ENCODE measurements around the gene CDC42EP2. TPM values are rescaled to one million over a fixed set of nuclear protein-coding genes. Genes with fewer than 3 reads are reported as not detected.

CDC42EP2 gene
- total RNA-seq, 2 experiments from 2014 or later: 0.91 to 0.93 TPM

DNA sequence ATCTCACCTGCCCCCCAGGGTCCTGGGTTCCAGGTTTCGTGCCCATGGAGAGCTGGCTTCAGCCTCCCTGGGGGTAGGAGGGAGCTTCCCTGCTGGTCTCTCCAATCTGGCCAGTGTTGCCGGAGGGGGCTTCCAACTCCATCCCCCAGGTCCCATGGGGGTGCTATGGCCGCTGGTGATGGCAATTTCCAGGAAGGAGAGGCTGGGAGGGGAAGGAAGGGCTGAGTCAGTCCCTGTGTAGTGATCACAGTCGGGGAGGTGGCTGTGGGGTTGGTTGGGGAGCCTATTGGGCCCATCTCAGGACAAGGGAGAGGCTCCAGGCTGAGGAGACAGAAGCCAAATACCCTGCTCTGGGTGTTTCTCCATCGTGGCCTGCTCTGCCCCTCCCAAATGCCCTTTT, 5.7 kb upstream of the CDC42EP2 start:
- Mint-ChIP-seq H3K27ac (no peak overlapping the region), H3K9me3 (ENCODE audit: low read depth) (no peaks in the 10 kb centered on the region), H3K36me3 (ENCODE audit: low read depth) (peaks cover under 1% of the 10 kb centered on the region), H3K4me3 (no peak overlapping the region), H3K4me1 (peaks cover 5% of the 10 kb centered on the region), H3K27me3 (peaks cover 5% of the 10 kb centered on the region)
- no peak for ATAC-seq
- ChIA-PET POLR2A (no interaction called here), CTCF (interaction anchor here (0.6 to 1.3 kb wide), 4 partner anchors 15 to 541 kb away, joined by 3 read pairs; no protein-coding TSS in a partner anchor)
- intact Hi-C loops (cut with DNase I, micrococcal nuclease): no loop called here
- DNase-seq: no peak

DNA sequence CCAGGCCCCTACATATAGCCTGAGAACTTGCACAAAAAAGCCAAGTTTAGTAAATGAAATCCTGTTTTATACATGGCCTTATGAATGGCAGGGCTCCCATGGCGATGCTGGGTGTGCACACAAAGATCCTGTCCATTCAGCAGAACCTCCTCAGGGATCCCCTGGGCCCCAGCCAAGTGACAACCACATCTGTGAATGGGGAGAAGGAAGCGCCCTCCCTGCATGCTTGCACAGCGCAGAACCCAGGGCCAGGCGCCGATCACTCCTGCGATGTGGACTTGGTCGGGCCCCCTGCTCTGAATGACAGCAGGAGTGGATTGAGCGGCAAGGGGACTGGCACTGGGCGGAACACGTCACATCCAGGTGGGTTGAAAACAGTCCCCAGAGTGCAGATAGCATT, 4.5 kb upstream of the CDC42EP2 start:
- Mint-ChIP-seq H3K27ac (no peak overlapping the region), H3K36me3 (ENCODE audit: low read depth) (no peaks in the 10 kb centered on the region), H3K4me3 (no peak overlapping the region), H3K4me1 (peaks cover 8% of the 10 kb centered on the region), H3K27me3 (peaks cover 5% of the 10 kb centered on the region), H3K9me3 (ENCODE audit: low read depth) (no peaks in the 10 kb centered on the region)
- ATAC-seq: no peak
- DNase-seq: no peak
- intact Hi-C loops (cut with DNase I, micrococcal nuclease): loop anchor here in 1 of 2 experiments (5.0 kb wide), 1 partner anchor 103 kb away; no protein-coding TSS in a partner anchor
- POLR2A ChIA-PET: no interaction called here
- CTCF ChIA-PET: interaction anchor here (0.7 to 1.3 kb wide), 4 partner anchors 10 to 20 kb away, joined by 3 to 6 read pairs (median 5); no protein-coding TSS in a partner anchor

DNA sequence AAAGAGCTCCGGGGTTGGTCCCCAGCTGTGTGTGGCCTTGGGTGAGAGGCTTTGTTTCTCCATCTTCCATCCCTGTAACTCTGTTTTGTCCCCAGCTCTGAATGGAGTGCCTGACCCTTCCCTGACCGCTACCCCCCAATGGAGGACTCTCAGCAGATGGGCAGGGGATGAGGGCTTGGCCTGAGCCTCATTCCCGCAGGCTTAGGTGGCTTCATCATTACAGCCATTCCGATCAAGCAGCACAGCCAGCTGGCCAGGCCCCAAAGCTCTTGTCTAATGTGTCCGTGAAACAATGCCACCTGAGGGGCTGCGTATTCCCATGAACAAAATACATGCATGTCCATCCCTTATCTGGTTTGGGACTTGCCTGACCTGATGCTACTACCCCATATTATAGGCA, 3.9 kb upstream of the CDC42EP2 start:
- H3K27me3 Mint-ChIP-seq: peaks cover 5% of the 10 kb centered on the region
- ChIA-PET POLR2A (no interaction called here), CTCF (interaction anchor here (0.7 to 1.1 kb wide), 5 partner anchors 11 to 105 kb away, joined by 3 to 6 read pairs (median 4); no protein-coding TSS in a partner anchor)
- no peaks in the 10 kb centered on the region for H3K9me3 Mint-ChIP-seq (ENCODE audit: low read depth)
- no peak overlapping the region for H3K4me3 Mint-ChIP-seq
- no peaks in the 10 kb centered on the region for H3K36me3 Mint-ChIP-seq (ENCODE audit: low read depth)
- H3K27ac Mint-ChIP-seq: no peak overlapping the region
- no peak for DNase-seq
- peaks cover 9% of the 10 kb centered on the region for H3K4me1 Mint-ChIP-seq
- intact Hi-C loops (cut with DNase I, micrococcal nuclease): loop anchor here in 1 of 2 experiments (5.0 kb wide), 1 partner anchor 103 kb away; no protein-coding TSS in a partner anchor
- no peak for ATAC-seq

DNA sequence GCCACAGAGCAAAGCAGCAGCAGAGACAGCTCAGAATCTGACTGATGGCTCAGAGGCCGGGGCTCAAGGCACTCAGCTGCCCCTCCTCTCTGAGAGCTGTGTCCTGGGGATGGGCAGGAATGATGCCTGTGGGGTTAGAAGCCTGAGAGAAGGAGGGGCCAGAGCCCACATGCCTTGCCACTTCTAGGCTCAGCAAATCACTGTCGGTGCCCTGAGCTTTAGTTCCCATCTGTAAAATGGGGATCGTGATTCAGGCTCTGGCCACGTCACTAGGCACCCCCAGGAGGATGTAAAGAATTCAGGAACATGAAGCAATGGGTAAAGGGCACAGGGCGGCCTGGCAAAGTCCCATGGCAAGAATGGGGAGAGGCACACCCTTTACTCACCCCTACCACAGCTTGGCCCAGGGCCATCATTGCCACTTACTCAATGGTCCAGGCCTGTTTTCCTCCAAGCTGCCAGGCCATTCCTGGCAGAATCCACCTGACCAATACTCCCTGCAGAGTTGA, 3.4 kb upstream of the CDC42EP2 start:
- Mint-ChIP-seq H3K4me1 (peaks cover 11% of the 10 kb centered on the region), H3K9me3 (ENCODE audit: low read depth) (no peaks in the 10 kb centered on the region), H3K36me3 (ENCODE audit: low read depth) (no peaks in the 10 kb centered on the region), H3K27ac (no peak overlapping the region), H3K4me3 (no peak overlapping the region), H3K27me3 (peaks cover 5% of the 10 kb centered on the region)
- intact Hi-C loops (cut with DNase I, micrococcal nuclease): loop anchor here in 1 of 2 experiments (5.0 kb wide), 1 partner anchor 104 kb away; no protein-coding TSS in a partner anchor
- CTCF ChIA-PET: interaction anchor here (0.7 to 1.1 kb wide), 5 partner anchors 11 to 105 kb away, joined by 3 to 6 read pairs (median 4); no protein-coding TSS in a partner anchor
- POLR2A ChIA-PET: no interaction called here
- DNase-seq: no peak
- ATAC-seq: no peak

DNA sequence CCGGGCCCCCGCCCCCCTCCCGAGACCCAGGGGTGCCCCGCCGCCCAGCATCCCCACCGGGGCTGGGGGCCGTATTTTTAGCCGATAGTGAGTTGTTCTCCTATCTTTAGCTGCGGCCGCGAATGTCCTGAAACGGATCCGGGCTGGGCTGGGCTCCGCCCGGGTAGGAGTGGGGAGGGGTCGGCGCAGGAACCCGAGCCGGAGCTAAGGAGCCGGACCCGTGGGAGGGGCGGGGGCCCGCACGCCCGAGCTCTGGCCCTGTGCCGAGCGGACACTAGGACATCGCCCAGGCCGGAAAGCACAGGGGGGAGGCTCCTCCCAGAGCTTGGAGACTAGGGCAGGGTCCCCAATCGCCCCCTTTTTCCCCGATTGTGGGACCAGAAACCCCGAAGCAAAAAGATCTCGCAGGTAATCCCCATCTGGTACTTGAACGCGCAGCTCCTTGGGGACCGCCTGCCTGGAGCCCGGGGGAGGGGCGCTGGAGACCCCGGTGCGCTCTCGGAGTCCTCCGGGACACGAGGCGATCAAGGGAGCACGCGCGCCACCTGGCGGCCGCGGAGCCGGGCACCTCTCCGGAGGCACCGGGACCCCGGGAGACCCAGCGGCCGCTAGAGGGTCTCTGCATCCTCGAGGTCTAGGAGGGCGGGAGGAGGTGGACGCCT, 669 bp downstream of the CDC42EP2 start:
- Mint-ChIP-seq H3K4me1 (peaks cover 11% of the 10 kb centered on the region), H3K9me3 (ENCODE audit: low read depth) (no peaks in the 10 kb centered on the region), H3K27me3 (peaks cover 5% of the 10 kb centered on the region), H3K36me3 (ENCODE audit: low read depth) (no peaks in the 10 kb centered on the region), H3K27ac (no peak overlapping the region), H3K4me3 (peak overlapping the region; percentile 73)
- ChIA-PET CTCF (interaction anchor here (0.6 to 4.3 kb wide), 31 partner anchors 10 to 641 kb away, joined by 3 to 87 read pairs (median 5); partner anchors contain the start of genes DPF2 and POLA2), POLR2A (interaction anchor here (1.0 to 1.4 kb wide), 5 partner anchors 15 to 193 kb away, joined by 3 to 6 read pairs (median 5); partner anchors contain the start of genes FAU, MRPL49 and POLA2)
- DNase-seq (peak; percentile 91), ATAC-seq (peak; percentile 67)
- intact Hi-C loops (cut with DNase I, micrococcal nuclease): loop anchor here (1.0 to 5.0 kb wide), 10 partner anchors 18 to 303 kb away; partner anchors contain the start of genes ARL2 (in 1 of the 2), DPF2 (in 1 of the 2), POLA2 (in 1 of the 2) and SYVN1 (in 1 of the 2)

DNA sequence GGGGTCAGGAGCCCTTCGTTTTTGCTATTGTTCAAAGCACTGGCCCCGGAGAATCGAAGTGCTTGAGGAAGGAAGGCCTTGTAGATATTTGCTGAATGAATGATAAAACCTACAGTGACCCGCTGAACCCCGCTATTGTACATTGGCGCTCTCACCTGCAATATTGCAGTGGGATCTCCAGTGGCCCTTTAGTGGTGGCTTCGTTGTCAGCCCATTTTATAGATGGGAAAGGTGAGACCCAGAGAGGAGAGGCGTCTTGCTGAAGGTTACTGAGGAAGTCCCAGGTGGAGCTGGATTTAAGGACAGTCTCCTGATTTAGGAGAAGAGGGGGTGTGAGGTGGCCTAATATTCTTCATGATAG, 1.2 kb downstream of the CDC42EP2 start:
- ChIA-PET POLR2A (interaction anchor here (1.2 to 1.4 kb wide), 3 partner anchors 14 to 54 kb away, joined by 5 to 6 read pairs (median 5); partner anchors contain the start of gene POLA2), CTCF (interaction anchor here (0.6 to 4.3 kb wide), 33 partner anchors 10 to 463 kb away, joined by 3 to 87 read pairs (median 5); partner anchors contain the start of genes DPF2 and POLA2)
- ATAC-seq (no peak), DNase-seq (no peak)
- Mint-ChIP-seq H3K9me3 (ENCODE audit: low read depth) (no peaks in the 10 kb centered on the region), H3K27ac (no peak overlapping the region), H3K27me3 (peaks cover 5% of the 10 kb centered on the region), H3K4me3 (peak overlapping the region; percentile 73), H3K36me3 (ENCODE audit: low read depth) (no peaks in the 10 kb centered on the region), H3K4me1 (peaks cover 11% of the 10 kb centered on the region)
- intact Hi-C loops (cut with DNase I, micrococcal nuclease): loop anchor here (1.0 to 5.0 kb wide), 10 partner anchors 17 to 304 kb away; partner anchors contain the start of genes ARL2 (in 1 of the 2), DPF2 (in 1 of the 2), POLA2 (in 1 of the 2) and SYVN1 (in 1 of the 2)

DNA sequence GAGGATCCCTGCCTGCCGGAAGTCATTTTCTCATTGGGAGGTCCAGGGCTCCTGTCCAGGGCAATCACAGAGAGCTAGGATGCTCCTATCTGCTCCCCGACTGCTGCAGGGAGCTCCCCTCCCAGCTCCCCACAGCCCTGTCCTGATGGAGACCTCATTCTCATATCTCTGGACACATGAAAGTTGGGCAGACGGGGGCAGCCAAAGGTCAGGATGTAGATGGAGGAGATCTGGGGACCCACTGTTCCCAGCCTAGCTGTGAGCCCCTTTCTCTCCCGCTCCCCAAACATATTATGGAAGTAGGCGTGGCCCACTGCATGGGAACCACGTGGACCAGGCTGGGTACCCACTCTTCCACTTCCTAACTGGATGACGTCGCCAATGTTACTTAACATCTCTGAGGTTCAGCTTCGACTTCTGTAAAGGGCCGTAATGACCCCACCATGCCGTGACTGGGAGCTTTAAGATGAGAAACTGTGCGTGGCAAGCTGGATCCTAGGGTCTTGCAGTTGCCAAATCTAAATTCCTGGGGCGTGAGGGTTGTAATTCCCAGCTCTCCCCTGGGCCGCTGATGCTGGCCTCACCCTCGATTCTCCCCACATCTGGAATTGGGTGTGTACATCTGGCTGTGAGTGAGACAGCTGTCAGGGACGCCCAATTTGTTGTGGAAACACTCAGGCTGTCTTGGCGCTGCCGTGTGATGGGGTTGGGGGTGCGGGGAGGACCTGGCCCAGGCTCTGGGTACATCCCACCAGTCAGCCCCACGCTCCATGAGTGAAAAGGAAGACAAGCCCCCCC, 1.8 kb downstream of the CDC42EP2 start:
- peaks cover 5% of the 10 kb centered on the region for H3K27me3 Mint-ChIP-seq
- H3K27ac Mint-ChIP-seq: no peak overlapping the region
- H3K9me3 Mint-ChIP-seq (ENCODE audit: low read depth): no peaks in the 10 kb centered on the region
- no peaks in the 10 kb centered on the region for H3K36me3 Mint-ChIP-seq (ENCODE audit: low read depth)
- ChIA-PET CTCF (interaction anchor here (0.5 to 4.3 kb wide), 34 partner anchors 8 to 473 kb away, joined by 3 to 87 read pairs (median 4); partner anchors contain the start of genes DPF2 and POLA2), POLR2A (interaction anchor here (1.2 to 1.4 kb wide), 3 partner anchors 13 to 55 kb away, joined by 5 to 6 read pairs (median 5); partner anchors contain the start of gene POLA2)
- intact Hi-C loops (cut with DNase I, micrococcal nuclease): loop anchor here (5.0 kb wide), 2 partner anchors 39 to 304 kb away; partner anchors contain the start of gene ARL2 (in 1 of the 2)
- H3K4me3 Mint-ChIP-seq: peak overlapping the region; percentile 73
- no peak for DNase-seq
- H3K4me1 Mint-ChIP-seq: peaks cover 11% of the 10 kb centered on the region
- no peak for ATAC-seq

DNA sequence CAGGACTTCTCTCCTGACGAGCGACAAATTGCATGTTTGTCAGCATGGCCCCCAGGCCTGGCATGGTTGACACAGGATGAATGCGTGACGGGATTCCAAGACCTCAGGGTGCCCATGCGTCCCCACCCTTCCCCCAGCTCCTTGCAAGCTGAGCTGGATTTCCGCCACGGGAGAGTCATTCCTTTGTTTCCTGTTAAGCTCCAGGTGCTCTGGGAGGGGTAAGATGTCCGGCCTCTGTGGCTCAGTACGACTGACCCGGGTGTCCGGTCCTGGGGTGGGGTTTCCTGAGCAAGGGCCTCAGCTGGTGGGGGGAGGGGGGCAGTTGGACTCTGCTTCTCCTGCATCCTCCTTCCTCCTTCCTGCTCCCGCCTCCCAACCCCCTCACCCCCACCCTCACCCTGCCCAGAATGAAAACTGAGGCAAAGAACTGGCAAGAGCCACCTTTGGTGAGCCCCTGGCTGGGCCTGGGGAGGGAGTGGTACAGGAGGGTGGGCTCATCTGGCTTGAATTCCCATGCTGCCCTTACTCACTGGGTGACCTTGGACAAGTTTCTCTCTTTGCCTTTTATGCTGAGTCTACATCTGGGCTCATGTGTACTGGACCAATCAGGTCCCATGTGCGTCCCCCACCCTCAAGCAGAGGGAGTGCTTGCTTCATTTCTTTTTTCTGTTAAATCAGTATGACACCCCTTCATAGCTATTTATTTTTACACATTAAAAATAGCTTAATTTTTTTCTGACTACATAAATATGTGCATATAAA, 2.5 kb downstream of the CDC42EP2 start:
- ATAC-seq (no peak), DNase-seq (no peak)
- intact Hi-C loops (cut with DNase I, micrococcal nuclease): loop anchor here (5.0 kb wide), 2 partner anchors 40 to 305 kb away; partner anchors contain the start of gene ARL2 (in 1 of the 2)
- Mint-ChIP-seq H3K4me3 (no peak overlapping the region), H3K36me3 (ENCODE audit: low read depth) (no peaks in the 10 kb centered on the region), H3K4me1 (peaks cover 11% of the 10 kb centered on the region), H3K9me3 (ENCODE audit: low read depth) (no peaks in the 10 kb centered on the region), H3K27ac (no peak overlapping the region), H3K27me3 (peaks cover 5% of the 10 kb centered on the region)
- POLR2A ChIA-PET: no interaction called here
- CTCF ChIA-PET: interaction anchor here (1.0 to 4.3 kb wide), 16 partner anchors 10 to 220 kb away, joined by 3 to 87 read pairs (median 6); partner anchors contain the start of genes DPF2 and POLA2

DNA sequence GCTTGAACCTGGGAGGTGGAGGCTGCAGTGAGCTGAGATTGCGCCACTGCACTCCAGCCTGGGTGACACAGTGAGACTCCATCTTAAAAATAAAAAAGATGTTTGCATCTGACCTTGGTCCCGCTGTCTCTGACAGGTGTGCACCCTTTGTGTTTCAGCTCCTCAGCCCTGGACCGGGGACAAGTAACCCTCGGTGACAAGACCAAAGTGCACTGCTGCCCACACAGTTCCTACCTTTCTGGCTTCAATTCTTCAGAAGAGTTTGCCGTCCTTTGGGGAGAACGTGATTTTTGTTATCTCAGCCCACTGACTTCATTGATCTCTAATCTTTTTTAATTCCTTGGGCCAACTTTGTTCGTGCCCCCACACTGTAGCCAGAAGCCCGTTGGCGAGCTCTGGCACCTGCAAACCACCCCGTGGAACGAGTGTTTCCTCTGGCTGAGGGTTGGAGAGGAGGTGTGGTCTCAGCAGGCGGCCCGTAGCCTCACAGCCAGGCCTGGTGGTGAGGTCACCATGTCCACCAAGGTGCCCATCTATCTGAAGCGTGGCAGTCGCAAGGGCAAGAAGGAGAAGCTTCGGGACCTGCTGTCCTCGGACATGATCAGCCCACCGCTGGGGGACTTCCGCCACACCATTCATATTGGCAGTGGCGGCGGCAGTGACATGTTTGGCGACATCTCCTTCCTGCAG, 5.9 kb downstream of the CDC42EP2 start:
- Mint-ChIP-seq H3K27ac (no peak overlapping the region), H3K4me3 (no peak overlapping the region), H3K9me3 (ENCODE audit: low read depth) (no peaks in the 10 kb centered on the region), H3K36me3 (ENCODE audit: low read depth) (no peaks in the 10 kb centered on the region), H3K4me1 (peaks cover 3% of the 10 kb centered on the region), H3K27me3 (peaks cover 2% of the 10 kb centered on the region)
- CTCF ChIA-PET: interaction anchor here (0.6 to 4.3 kb wide), 4 partner anchors 10 to 95 kb away, joined by 3 to 20 read pairs (median 5); partner anchors contain the start of gene DPF2
- no peak for ATAC-seq
- POLR2A ChIA-PET: interaction anchor here (0.6 kb wide), 1 partner anchor 129 kb away, joined by 3 read pairs; no protein-coding TSS in a partner anchor
- no peak for DNase-seq
- intact Hi-C loops (cut with DNase I, micrococcal nuclease): no loop called here

DNA sequence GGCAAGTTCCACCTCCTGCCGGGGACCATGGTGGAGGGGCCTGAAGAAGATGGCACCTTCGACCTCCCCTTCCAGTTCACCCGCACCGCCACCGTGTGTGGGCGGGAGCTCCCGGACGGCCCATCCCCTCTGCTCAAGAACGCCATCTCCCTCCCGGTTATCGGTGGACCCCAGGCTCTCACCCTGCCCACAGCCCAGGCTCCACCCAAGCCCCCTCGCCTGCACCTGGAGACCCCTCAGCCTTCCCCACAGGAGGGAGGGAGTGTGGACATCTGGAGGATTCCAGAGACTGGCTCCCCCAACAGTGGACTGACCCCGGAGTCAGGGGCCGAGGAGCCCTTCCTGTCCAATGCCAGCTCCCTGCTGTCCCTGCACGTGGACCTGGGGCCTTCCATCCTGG, 6.4 kb downstream of the CDC42EP2 start:
- no peak overlapping the region for H3K27ac Mint-ChIP-seq
- H3K27me3 Mint-ChIP-seq: peaks cover 2% of the 10 kb centered on the region
- intact Hi-C loops (cut with DNase I, micrococcal nuclease): no loop called here
- DNase-seq (no peak), ATAC-seq (no peak)
- POLR2A ChIA-PET: no interaction called here
- CTCF ChIA-PET: interaction anchor here (0.6 to 4.3 kb wide), 4 partner anchors 10 to 96 kb away, joined by 3 to 20 read pairs (median 5); partner anchors contain the start of gene DPF2
- H3K4me1 Mint-ChIP-seq: no peaks in the 10 kb centered on the region
- no peak overlapping the region for H3K4me3 Mint-ChIP-seq
- H3K9me3 Mint-ChIP-seq (ENCODE audit: low read depth): no peaks in the 10 kb centered on the region
- no peaks in the 10 kb centered on the region for H3K36me3 Mint-ChIP-seq (ENCODE audit: low read depth)
